ENCODE measurements around the gene OR2H2.

Gene OR2H2

GRCh38 chr6:29593199-29593855 lies 8.4 kb downstream of the OR2H2 start:
- no peak for FAIRE-seq

- FAIRE-seq, result no peak
Observed at GRCh38 chr6:29596381-29596900, 11.5 kb downstream of the OR2H2 start.

GRCh38 chr6:29597184-29597583 lies 12.3 kb downstream of the OR2H2 start:
- FAIRE-seq, result no peak

- no peak for FAIRE-seq
Observed at GRCh38 chr6:29598172-29598747, 13.3 kb downstream of the OR2H2 start.

- FAIRE-seq, result no peak
Observed at GRCh38 chr6:29602564-29603361, 17.8 kb downstream of the OR2H2 start.

GRCh38 chr6:29603456-29603855 lies 18.5 kb downstream of the OR2H2 start:
- FAIRE-seq, result no peak

- FAIRE-seq, result no peak
Observed at GRCh38 chr6:29603930-29604329, 19.0 kb downstream of the OR2H2 start.

- FAIRE-seq, result no peak
Observed at GRCh38 chr6:29608131-29608530, 23.2 kb downstream of the OR2H2 start.

- FAIRE-seq, result no peak
Observed at GRCh38 chr6:29610540-29610939, 25.6 kb downstream of the OR2H2 start.

- FAIRE-seq, result no peak
Observed at GRCh38 chr6:29611426-29611825, 26.5 kb downstream of the OR2H2 start.

GRCh38 chr6:29617782-29618554 lies 33.0 kb downstream of the OR2H2 start:
- no peak for FAIRE-seq

- FAIRE-seq, result no peak
Observed at GRCh38 chr6:29619578-29620160, 34.7 kb downstream of the OR2H2 start.

- FAIRE-seq, result no peak
Observed at GRCh38 chr6:29620630-29621029, 35.7 kb downstream of the OR2H2 start.

- no peak for FAIRE-seq
Observed at GRCh38 chr6:29624520-29624961, 39.6 kb downstream of the OR2H2 start.

GRCh38 chr6:29625337-29625930 lies 40.5 kb downstream of the OR2H2 start:
- no peak for FAIRE-seq

GRCh38 chr6:29626948-29627754 lies 42.2 kb downstream of the OR2H2 start:
- no peak for FAIRE-seq

GRCh38 chr6:29627755-29628418 lies 43.0 kb downstream of the OR2H2 start:
- FAIRE-seq, result no peak

- no peak for FAIRE-seq
Observed at GRCh38 chr6:29628419-29629281, 43.7 kb downstream of the OR2H2 start.

- FAIRE-seq, result no peak
Observed at GRCh38 chr6:29629571-29629970, 44.6 kb downstream of the OR2H2 start.

- FAIRE-seq, result no peak
Observed at GRCh38 chr6:29630315-29630714, 45.4 kb downstream of the OR2H2 start.

All from TTC549 (cell line).